RPMI8226 (cell line): Measurements from ENCODE around the gene RBBP8.

ENCODE experiments used
- DNase-seq: peaks from one replicate; pipeline ENCODE4 v3.0.0-alpha.2; 2015

RBBP8 gene

DNA sequence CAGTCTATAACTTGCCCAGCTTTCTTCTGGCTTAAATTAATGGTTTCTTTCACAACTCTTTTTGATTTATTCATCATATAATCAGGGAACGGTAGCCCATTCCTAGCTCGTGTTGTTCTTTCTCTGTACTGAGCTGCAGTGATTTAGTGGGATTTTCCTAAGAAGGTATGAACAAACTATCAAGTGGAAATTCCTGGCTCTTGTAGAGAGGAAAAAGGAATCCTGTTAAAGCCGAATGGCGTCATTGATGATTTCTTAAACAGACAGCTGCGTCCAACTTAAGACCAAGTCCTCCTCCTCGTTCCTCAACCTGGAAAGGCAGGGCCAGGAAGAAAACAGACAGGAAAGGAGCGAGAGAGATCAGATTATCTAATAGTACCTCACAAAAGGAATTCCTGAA lies 132.9 kb downstream of the RBBP8 start:
- no peak for DNase-seq

DNA sequence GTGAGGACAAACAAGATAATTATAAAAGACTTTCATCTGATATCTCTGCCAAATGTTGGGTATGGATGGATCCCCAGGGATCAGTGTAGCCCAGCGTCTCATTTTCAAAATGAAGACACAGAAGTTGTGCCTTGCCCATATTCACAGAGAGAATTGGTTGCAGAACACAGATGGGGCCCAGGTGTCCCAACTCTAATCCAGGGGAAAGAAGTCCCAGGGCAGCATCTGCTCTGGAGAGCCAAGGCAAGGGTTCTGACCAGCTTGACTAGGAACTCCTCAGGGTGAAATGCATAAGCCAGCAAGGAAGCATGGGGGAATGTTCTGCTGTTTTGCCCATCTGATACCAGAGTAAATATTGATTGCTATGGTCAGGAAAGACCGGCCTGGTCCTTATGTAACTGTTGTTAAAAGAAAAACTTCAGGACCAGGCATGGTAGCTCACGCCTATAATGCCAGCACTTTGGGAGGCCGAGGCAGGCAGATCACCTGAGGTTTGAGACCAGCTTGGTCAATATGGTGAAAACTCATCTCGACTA lies 133.4 kb downstream of the RBBP8 start:
- no peak for DNase-seq

GRCh38 chr18:23067236-23067635 lies 134.1 kb downstream of the RBBP8 start:
- no peak for DNase-seq

DNA sequence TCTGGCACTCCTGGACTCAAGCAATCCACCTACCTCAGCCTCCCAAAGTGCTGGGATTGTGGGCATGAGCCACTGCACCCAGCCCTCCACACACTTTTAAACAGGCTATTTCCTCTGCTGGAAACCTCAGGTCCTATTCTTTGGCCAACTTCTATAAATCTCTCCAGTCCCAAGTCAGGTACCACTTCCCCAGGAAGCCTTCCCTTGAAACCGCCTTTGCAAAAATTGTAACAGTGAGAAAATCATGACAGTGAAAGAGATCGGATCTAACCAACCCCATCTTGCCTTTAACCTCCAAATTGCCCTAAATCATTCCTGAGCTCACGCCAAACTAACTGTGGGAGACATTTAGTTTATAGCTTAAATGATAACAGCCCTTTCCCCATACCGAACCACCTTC lies 134.9 kb downstream of the RBBP8 start:
- DNase-seq = no peak

DNA sequence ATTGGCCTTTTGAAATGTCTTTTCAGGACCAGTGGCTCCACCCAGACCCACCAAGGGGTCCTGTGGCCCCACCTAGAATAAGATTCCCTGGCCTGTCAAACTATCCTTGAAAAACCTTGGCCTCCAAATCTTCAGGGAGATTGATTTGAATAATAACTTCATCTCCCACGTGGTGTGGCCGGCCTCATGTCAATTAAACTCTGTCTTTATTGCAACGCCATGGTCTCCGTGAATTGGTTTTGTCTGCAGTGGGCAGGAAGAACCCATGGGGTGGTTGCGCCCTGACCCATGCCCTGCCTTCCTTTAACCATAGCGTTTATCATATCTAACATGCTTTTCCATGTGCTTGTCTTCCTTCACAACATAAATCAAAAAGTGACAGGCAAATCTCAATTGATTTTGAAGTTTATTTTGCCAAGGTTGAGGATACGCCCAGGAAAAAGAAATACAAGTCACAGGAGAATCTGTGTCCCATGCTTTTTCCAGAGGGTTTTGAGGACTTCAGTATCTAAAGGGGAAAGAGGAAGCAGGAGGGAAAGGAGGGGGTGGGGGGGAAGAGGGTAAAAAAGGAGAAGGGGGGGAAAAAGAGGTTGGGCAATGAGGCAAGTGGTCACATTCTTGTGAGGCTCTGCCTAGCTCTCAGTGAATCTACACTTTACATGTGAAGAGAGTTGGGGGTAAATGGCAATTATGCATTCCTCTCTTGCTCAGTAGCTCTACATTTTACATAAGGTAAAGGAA lies 135.6 kb downstream of the RBBP8 start:
- DNase-seq = no peak

- DNase-seq = no peak
These were observed 136.4 kb downstream of the RBBP8 start for GRCh38 chr18:23069481-23069880.

DNA sequence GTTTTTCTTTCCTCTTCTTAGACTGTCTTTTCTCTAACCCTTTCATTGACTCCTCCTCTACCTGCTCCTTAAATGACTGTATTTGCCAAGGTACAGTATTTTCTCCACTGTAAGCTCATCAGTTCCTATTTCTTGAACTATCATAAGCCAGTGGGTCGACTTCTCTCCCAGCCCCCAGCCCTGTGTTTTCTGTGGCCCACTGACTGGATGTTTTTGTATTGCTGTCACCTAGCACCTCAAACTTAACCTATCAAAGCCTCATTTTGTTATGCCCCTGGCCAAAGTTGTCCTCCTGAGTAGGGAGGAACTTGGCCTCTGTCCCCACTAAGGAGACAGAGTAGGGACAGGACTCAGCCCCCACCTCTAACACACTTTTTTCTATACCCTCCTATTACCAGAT lies 136.8 kb downstream of the RBBP8 start:
- no peak for DNase-seq

DNA sequence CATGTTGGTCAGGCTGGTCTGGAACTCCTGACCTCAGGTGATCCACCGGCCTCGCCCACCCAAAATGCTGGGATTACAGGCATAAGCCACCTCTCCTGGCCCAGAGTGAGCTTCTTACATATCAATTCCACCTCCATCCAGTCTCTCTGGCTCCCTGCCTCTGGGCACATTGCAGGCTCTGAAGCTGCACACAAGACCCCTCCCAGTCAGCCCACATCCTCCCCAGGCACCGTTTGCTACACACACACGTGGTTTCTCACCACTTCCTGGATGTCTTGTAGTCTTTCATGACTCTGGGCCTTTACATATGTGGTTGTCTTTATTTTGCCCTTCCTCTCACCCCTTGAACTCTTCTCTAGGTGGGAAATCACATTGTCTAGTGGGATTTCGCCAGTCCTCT lies 138.2 kb downstream of the RBBP8 start:
- peak; percentile 77 for DNase-seq

GRCh38 chr18:23072079-23072478 lies 139.0 kb downstream of the RBBP8 start:
- no peak for DNase-seq

GRCh38 chr18:23073996-23074606 lies 141.0 kb downstream of the RBBP8 start:
- DNase-seq = no peak
